Parathyroid adenoma (tissue), 2 donors: ENCODE measurements around the gene RASD1.

Experiments used
- H2AFZ ChIP-seq: fragments of 300-600 bp; sonication (generic); one replicate; pipeline ENCODE4 v1.7.0; 2017; ENCODE audit warnings: antibody characterized with exemption, mild to moderate bottlenecking
- H3K27ac ChIP-seq: fragments of 300-600 bp; sonication (generic); one replicate; pipeline ENCODE4 v1.7.0; 2017
- H3K27me3 ChIP-seq: fragments of 300-600 bp; sonication (generic); one replicate; pipeline ENCODE4 v1.7.0; 2017; ENCODE audit warnings: low read length; ENCODE audit not compliant: control insufficient read depth, insufficient read depth
- H3K36me3 ChIP-seq: fragments of 300-600 bp; sonication (generic); one replicate; pipeline ENCODE4 v1.7.0; 2017; ENCODE audit warnings: low read length; ENCODE audit not compliant: control insufficient read depth, insufficient read depth
- H3K4me1 ChIP-seq: fragments of 300-600 bp; sonication (generic); one replicate; pipeline ENCODE4 v1.7.0; 2017; ENCODE audit warnings: control low read depth
- H3K4me2 ChIP-seq: fragments of 300-600 bp; sonication (generic); one replicate; pipeline ENCODE4 v1.7.0; 2017; ENCODE audit warnings: low read length
- H3K4me3 ChIP-seq: fragments of 300-600 bp; sonication (generic); one replicate; pipeline ENCODE4 v1.7.0; 2017; ENCODE audit warnings: low read depth, low read length
- H3K79me2 ChIP-seq: fragments of 300-600 bp; sonication (generic); one replicate; pipeline ENCODE4 v1.7.0; 2017; ENCODE audit warnings: control low read depth
- H3K9ac ChIP-seq: fragments of 300-600 bp; sonication (generic); one replicate; pipeline ENCODE4 v1.7.0; 2017; ENCODE audit warnings: mild to moderate bottlenecking
- H3K9me3 ChIP-seq: fragments of 300-600 bp; sonication (generic); one replicate; pipeline ENCODE4 v1.7.0; 2017; ENCODE audit warnings: low read length; ENCODE audit not compliant: control insufficient read depth
- CTCF ChIP-seq: fragments of 300-600 bp; sonication (generic); IDR thresholded peaks from one replicate; pipeline ENCODE4 v1.7.0; 2017; ENCODE audit warnings: antibody characterized with exemption, mild to moderate bottlenecking
- donor health status: primary hyperparathyroidism.

The RASD1 gene

GRCh38 chr17:17496189-17497064 lies at the start of gene RASD1:
RASD1 (minus strand) TSS chr17:17496395; CDS start chr17:17496181, 214 bp downstream.
- TF ChIP-seq CTCF = peak; percentile 98
- H3K4me3 ChIP-seq = peak within 1 kb of the TSS; percentile 71
- H3K79me2 ChIP-seq = no peaks in the 10 kb centered on the region
- H3K4me1 ChIP-seq = peaks cover 9% of the 10 kb centered on the region
- H3K9ac ChIP-seq = peak within 1 kb of the TSS; percentile 76
- peak within 1 kb of the TSS; percentile 99 for H2AFZ ChIP-seq
- H3K27ac ChIP-seq = peak within 1 kb of the TSS; percentile 73
- H3K36me3 ChIP-seq = no peaks in the 10 kb centered on the region
- no peaks in the 10 kb centered on the region for H3K9me3 ChIP-seq
- H3K4me2 ChIP-seq = peak within 1 kb of the TSS; percentile 95
- H3K27me3 ChIP-seq = no peaks in the 10 kb centered on the region

- TF ChIP-seq CTCF = no peak
- Histone ChIP-seq H3K27ac (no peak overlapping the region), H3K27me3 (no peaks in the 10 kb centered on the region), H3K79me2 (no peaks in the 10 kb centered on the region), H2AFZ (no peak overlapping the region), H3K4me3 (no peak overlapping the region), H3K36me3 (no peaks in the 10 kb centered on the region), H3K4me1 (no peaks in the 10 kb centered on the region), H3K9ac (no peak overlapping the region), H3K9me3 (no peaks in the 10 kb centered on the region), H3K4me2 (no peak overlapping the region)
Measured at GRCh38 chr17:17545984-17546383, 49.8 kb upstream of the RASD1 start.

- H3K4me2 ChIP-seq = no peak overlapping the region
- no peak overlapping the region for H2AFZ ChIP-seq
- no peaks in the 10 kb centered on the region for H3K27me3 ChIP-seq
- no peak for TF ChIP-seq CTCF
- no peak overlapping the region for H3K27ac ChIP-seq
- H3K4me1 ChIP-seq = peaks cover 2% of the 10 kb centered on the region
- no peaks in the 10 kb centered on the region for H3K79me2 ChIP-seq
- no peaks in the 10 kb centered on the region for H3K36me3 ChIP-seq
- no peaks in the 10 kb centered on the region for H3K9me3 ChIP-seq
- H3K9ac ChIP-seq = no peak overlapping the region
- no peak overlapping the region for H3K4me3 ChIP-seq
Measured at GRCh38 chr17:17545031-17545820, 49.0 kb upstream of the RASD1 start.

- Histone ChIP-seq H3K9me3 (no peaks in the 10 kb centered on the region), H3K9ac (no peak overlapping the region), H3K79me2 (no peaks in the 10 kb centered on the region), H3K4me3 (no peak overlapping the region), H3K27ac (no peak overlapping the region), H3K27me3 (no peaks in the 10 kb centered on the region), H3K36me3 (no peaks in the 10 kb centered on the region), H3K4me2 (no peak overlapping the region), H2AFZ (no peak overlapping the region), H3K4me1 (peaks cover 2% of the 10 kb centered on the region)
- TF ChIP-seq CTCF = no peak
Measured at GRCh38 chr17:17542906-17543635, 46.9 kb upstream of the RASD1 start.
